ENCODE measurements around the gene DIP2B.

DNA sequence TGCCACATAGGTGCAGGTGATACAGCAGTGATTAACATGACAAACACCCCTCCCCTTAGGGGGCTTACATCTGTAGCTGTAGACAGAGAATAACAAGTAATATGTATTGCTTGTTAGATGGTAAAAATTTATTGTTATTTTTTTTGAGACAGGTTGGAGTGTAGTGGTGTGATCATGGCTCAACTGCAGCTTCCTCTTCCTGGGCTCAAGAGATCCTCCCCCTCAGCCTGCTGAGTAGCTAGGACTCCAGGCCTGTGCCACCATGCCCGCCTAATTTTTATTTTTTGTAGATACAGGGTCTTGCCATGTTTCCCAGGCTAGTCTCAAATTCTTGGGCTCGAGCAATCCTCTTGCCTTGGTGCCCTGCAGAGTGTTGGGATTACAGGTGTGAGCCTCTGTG lies 19.8 kb downstream of the DIP2B start:
- TF ChIP-seq, protein P1, sequence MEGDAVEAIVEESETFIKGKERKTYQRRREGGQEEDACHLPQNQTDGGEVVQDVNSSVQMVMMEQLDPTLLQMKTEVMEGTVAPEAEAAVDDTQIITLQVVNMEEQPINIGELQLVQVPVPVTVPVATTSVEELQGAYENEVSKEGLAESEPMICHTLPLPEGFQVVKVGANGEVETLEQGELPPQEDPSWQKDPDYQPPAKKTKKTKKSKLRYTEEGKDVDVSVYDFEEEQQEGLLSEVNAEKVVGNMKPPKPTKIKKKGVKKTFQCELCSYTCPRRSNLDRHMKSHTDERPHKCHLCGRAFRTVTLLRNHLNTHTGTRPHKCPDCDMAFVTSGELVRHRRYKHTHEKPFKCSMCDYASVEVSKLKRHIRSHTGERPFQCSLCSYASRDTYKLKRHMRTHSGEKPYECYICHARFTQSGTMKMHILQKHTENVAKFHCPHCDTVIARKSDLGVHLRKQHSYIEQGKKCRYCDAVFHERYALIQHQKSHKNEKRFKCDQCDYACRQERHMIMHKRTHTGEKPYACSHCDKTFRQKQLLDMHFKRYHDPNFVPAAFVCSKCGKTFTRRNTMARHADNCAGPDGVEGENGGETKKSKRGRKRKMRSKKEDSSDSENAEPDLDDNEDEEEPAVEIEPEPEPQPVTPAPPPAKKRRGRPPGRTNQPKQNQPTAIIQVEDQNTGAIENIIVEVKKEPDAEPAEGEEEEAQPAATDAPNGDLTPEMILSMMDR (CRISPR knock-in tag; IDR thresholded peaks at IDR 0.05): no peak
- TF ChIP-seq NR3C1 (CRISPR knock-in tag; IDR thresholded peaks at IDR 0.05): no peak
- TF ChIP-seq TBX3 (IDR thresholded peaks at IDR 0.05; ENCODE audit: borderline replicate concordance): no peak
- no peak for TF ChIP-seq MTA1 (CRISPR knock-in tag; IDR thresholded peaks at IDR 0.05; ENCODE audit: borderline replicate concordance)
- TF ChIP-seq, protein P2, sequence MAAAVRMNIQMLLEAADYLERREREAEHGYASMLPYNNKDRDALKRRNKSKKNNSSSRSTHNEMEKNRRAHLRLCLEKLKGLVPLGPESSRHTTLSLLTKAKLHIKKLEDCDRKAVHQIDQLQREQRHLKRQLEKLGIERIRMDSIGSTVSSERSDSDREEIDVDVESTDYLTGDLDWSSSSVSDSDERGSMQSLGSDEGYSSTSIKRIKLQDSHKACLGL (CRISPR knock-in tag; IDR thresholded peaks at IDR 0.05): no peak
